Esophagus muscularis mucosa (tissue), 3 donors: ENCODE results near the gene LGALS1.

Experiments
- CTCF ChIP-seq, 3 experiments: fragments of 200-600 bp in 2 of 3; fragments of 450-650 bp in 1 of 3; sonication (generic) in 2 of 3; IDR thresholded peaks; one replicate each; pipeline ENCODE4 v1.5.1; 2017 to 2019; ENCODE audit warnings: antibody characterized with exemption in 3 of 3, mild to moderate bottlenecking in 2 of 3, moderate library complexity in 1 of 3
- POLR2A ChIP-seq: fragments of 450-650 bp; IDR thresholded peaks from one replicate; pipeline ENCODE4 v1.6.1; 2017; ENCODE audit warnings: antibody characterized with exemption, moderate library complexity, mild to moderate bottlenecking, low read depth

GRCh38 chr22:37650463-37651136, 24.8 kb upstream of the LGALS1 start:
- TF ChIP-seq POLR2A (no peak), CTCF (IDR thresholded peaks at IDR 0.05) (no peak)
